Measurements from ENCODE around the gene TGM2. TPM values are rescaled to one million over a fixed set of nuclear protein-coding genes. Genes with fewer than 3 reads are reported as not detected.

Gene TGM2
- total RNA-seq, 1 donor from 2014 or later = 17.7 TPM

GRCh38 chr20:38133680-38134426 is 31.2 kb downstream of the TGM2 start:
- Mint-ChIP-seq H3K9me3 (ENCODE audit: low read depth) (no peaks in the 10 kb centered on the region), H3K27me3 (ENCODE audit: low read depth) (no peaks in the 10 kb centered on the region), H3K4me1 (ENCODE audit: low read depth) (peaks cover 27% of the 10 kb centered on the region), H3K27ac (ENCODE audit: unreplicated experiment) (no peak overlapping the region), H3K4me3 (ENCODE audit: unreplicated experiment) (no peak overlapping the region), H3K36me3 (ENCODE audit: low read depth) (no peaks in the 10 kb centered on the region)
- no peak for TF ChIP-seq CTCF (IDR thresholded peaks at IDR 0.05)
- peak; percentile 18 for DNase-seq (ENCODE audit: low spot score)

- Mint-ChIP-seq H3K27me3 (ENCODE audit: low read depth) (no peaks in the 10 kb centered on the region), H3K4me3 (ENCODE audit: unreplicated experiment) (no peak overlapping the region), H3K36me3 (ENCODE audit: low read depth) (no peaks in the 10 kb centered on the region), H3K27ac (ENCODE audit: unreplicated experiment) (no peak overlapping the region), H3K4me1 (ENCODE audit: low read depth) (peaks cover 27% of the 10 kb centered on the region), H3K9me3 (ENCODE audit: low read depth) (no peaks in the 10 kb centered on the region)
- peak; percentile 32 for DNase-seq (ENCODE audit: low spot score)
- no peak for TF ChIP-seq CTCF (IDR thresholded peaks at IDR 0.05)
Measured at GRCh38 chr20:38132910-38133501, 32.1 kb downstream of the TGM2 start.

- Mint-ChIP-seq H3K9me3 (ENCODE audit: low read depth) (no peaks in the 10 kb centered on the region), H3K4me1 (ENCODE audit: low read depth) (peaks cover 31% of the 10 kb centered on the region), H3K27ac (ENCODE audit: unreplicated experiment) (peak overlapping the region; percentile 59), H3K27me3 (ENCODE audit: low read depth) (no peaks in the 10 kb centered on the region), H3K4me3 (ENCODE audit: unreplicated experiment) (no peak overlapping the region), H3K36me3 (ENCODE audit: low read depth) (no peaks in the 10 kb centered on the region)
- DNase-seq (ENCODE audit: low spot score) = peak; percentile 71
- TF ChIP-seq CTCF (IDR thresholded peaks at IDR 0.05) = no peak
Measured at GRCh38 chr20:38132156-38132909, 32.7 kb downstream of the TGM2 start.

GRCh38 chr20:38131588-38132121 is 33.4 kb downstream of the TGM2 start:
- DNase-seq (ENCODE audit: low spot score) = peak; percentile 2
- H3K4me1 Mint-ChIP-seq (ENCODE audit: low read depth) = peaks cover 38% of the 10 kb centered on the region
- no peaks in the 10 kb centered on the region for H3K9me3 Mint-ChIP-seq (ENCODE audit: low read depth)
- no peak for TF ChIP-seq CTCF (IDR thresholded peaks at IDR 0.05)
- H3K27me3 Mint-ChIP-seq (ENCODE audit: low read depth) = no peaks in the 10 kb centered on the region
- H3K36me3 Mint-ChIP-seq (ENCODE audit: low read depth) = no peaks in the 10 kb centered on the region
- no peak overlapping the region for H3K27ac Mint-ChIP-seq (ENCODE audit: unreplicated experiment)
- H3K4me3 Mint-ChIP-seq (ENCODE audit: unreplicated experiment) = no peak overlapping the region
